Endodermal cell (in vitro differentiated cells): Measurements from ENCODE around the gene SETD9. TPM values are rescaled to one million over a fixed set of nuclear protein-coding genes. Genes with fewer than 3 reads are reported as not detected.

Experiments used
- DNase-seq: peaks from one replicate; pipeline ENCODE4 v3.0.0-alpha.2; 2017
- H3K27ac ChIP-seq: 2 replicates; pipeline ENCODE4 v1.5.1; 2013; ENCODE audit warnings: mild to moderate bottlenecking, low read depth, low read length, moderate library complexity
- H3K27me3 ChIP-seq: 2 replicates; pipeline ENCODE4 v1.6.1; 2013; ENCODE audit warnings: mild to moderate bottlenecking, low read length, moderate library complexity; ENCODE audit not compliant: insufficient read depth, control insufficient read depth, poor library complexity, severe bottlenecking
- H3K36me3 ChIP-seq: 2 replicates; pipeline ENCODE4 v1.7.0; 2013; ENCODE audit warnings: mild to moderate bottlenecking, low read length, moderate library complexity; ENCODE audit not compliant: control insufficient read depth, insufficient read depth
- H3K4me1 ChIP-seq: one replicate; pipeline ENCODE4 v1.7.0; 2013; ENCODE audit warnings: low read length; ENCODE audit not compliant: control insufficient read depth, insufficient read depth
- H3K4me3 ChIP-seq: 2 replicates; pipeline ENCODE4 v1.5.1; 2013; ENCODE audit warnings: mild to moderate bottlenecking, low read length, moderate library complexity
- H3K9ac ChIP-seq: 2 replicates; pipeline ENCODE4 v1.6.1; 2013; ENCODE audit warnings: mild to moderate bottlenecking, low read length, moderate library complexity; ENCODE audit not compliant: poor library complexity, severe bottlenecking; ENCODE audit errors: extremely low read depth
- H3K9me3 ChIP-seq: 2 replicates; pipeline ENCODE4 v1.6.1; 2013; ENCODE audit warnings: mild to moderate bottlenecking, low read length, moderate library complexity; ENCODE audit not compliant: control insufficient read depth
- H3K27ac Mint-ChIP-seq: 2 replicates; pipeline ENCODE4 v1.8.0; 2020; ENCODE audit warnings: mixed read lengths
- H3K27me3 Mint-ChIP-seq: 2 replicates; pipeline ENCODE4 v1.8.0; 2021; ENCODE audit warnings: mild to moderate bottlenecking, mixed read lengths; ENCODE audit not compliant: insufficient read depth
- H3K36me3 Mint-ChIP-seq: 2 replicates; pipeline ENCODE4 v1.8.0; 2020; ENCODE audit warnings: low read depth, mixed read lengths
- H3K4me1 Mint-ChIP-seq: 2 replicates; pipeline ENCODE4 v1.8.0; 2020; ENCODE audit warnings: mixed read lengths
- H3K4me3 Mint-ChIP-seq: 2 replicates; pipeline ENCODE4 v1.8.0; 2020; ENCODE audit warnings: mild to moderate bottlenecking, moderate library complexity, mixed read lengths
- H3K9me3 Mint-ChIP-seq: 2 replicates; pipeline ENCODE4 v1.8.0; 2020; ENCODE audit warnings: mild to moderate bottlenecking, mixed read lengths
- WGBS, 2 experiments: methylation state at CpG; one replicate each; pipeline versions ENCODE4 v1.1.5 to v1.1.7; 2013; ENCODE audit warnings: missing lambda C conversion rate in 2 of 2, mixed read lengths in 1 of 2; ENCODE audit not compliant: insufficient coverage in 1 of 2, insufficient read length in 1 of 2; 5-methylcytosine and 5-hydroxymethylcytosine counted together
- total RNA-seq, 2 donors: library from RNA; stranded (reverse); fragmentation: NEBNext Ultra II Directional in 1 of 2; extraction: Animal tissue kit (Norgen Biotek cat#: 25700) in 1 of 2; gene quantifications; 2 replicates in 1 of 2; 3 replicates in 1 of 2; pipeline ENCODE4 v1.2.1, GENCODE V29; 2021
- TF ChIP-seq, protein P1 (sequence below): fragments of 200-600 bp; sonication (generic); conservative IDR thresholded peaks from 2 replicates; pipeline ENCODE4 v1.5.0; 2021; ENCODE audit warnings: antibody characterized with exemption, mild to moderate bottlenecking

The SETD9 gene
- total RNA-seq, 2 donors from 2014 or later, result 5.0 to 14.9 TPM

DNA sequence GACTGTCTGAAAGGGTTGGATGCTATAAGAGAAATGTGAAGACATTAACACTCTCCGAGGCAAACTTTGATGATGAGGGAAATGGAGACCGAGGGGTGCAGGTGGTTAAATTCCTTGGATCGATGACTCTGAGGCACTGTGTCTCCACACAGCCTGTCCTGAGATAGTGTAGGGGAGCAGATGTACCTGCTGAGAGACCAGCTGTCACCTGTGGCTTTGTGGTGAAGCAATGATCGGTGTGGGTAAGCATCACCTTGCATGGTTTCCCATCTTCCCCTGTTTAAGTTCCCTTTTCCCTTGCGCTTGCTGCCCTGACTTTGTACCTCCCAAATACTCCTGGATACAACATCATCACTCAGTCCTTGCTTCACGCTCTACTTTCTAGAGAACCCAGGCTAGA lies 52.4 kb downstream of the SETD9 start:
- Mint-ChIP-seq H3K4me3 (no peak overlapping the region), H3K4me1 (peaks cover 13% of the 10 kb centered on the region), H3K27ac (no peak overlapping the region), H3K9me3 (no peaks in the 10 kb centered on the region), H3K36me3 (no peaks in the 10 kb centered on the region), H3K27me3 (peaks cover 14% of the 10 kb centered on the region)
- Histone ChIP-seq H3K27me3 (peaks cover 10% of the 10 kb centered on the region), H3K4me3 (no peak overlapping the region), H3K36me3 (no peaks in the 10 kb centered on the region), H3K9me3 (no peaks in the 10 kb centered on the region), H3K27ac (no peak overlapping the region), H3K9ac (no peak overlapping the region), H3K4me1 (peaks cover 4% of the 10 kb centered on the region)
- TF ChIP-seq, protein P1, sequence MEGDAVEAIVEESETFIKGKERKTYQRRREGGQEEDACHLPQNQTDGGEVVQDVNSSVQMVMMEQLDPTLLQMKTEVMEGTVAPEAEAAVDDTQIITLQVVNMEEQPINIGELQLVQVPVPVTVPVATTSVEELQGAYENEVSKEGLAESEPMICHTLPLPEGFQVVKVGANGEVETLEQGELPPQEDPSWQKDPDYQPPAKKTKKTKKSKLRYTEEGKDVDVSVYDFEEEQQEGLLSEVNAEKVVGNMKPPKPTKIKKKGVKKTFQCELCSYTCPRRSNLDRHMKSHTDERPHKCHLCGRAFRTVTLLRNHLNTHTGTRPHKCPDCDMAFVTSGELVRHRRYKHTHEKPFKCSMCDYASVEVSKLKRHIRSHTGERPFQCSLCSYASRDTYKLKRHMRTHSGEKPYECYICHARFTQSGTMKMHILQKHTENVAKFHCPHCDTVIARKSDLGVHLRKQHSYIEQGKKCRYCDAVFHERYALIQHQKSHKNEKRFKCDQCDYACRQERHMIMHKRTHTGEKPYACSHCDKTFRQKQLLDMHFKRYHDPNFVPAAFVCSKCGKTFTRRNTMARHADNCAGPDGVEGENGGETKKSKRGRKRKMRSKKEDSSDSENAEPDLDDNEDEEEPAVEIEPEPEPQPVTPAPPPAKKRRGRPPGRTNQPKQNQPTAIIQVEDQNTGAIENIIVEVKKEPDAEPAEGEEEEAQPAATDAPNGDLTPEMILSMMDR, result no peak
- WGBS, 2 experiments, result 92% methylated on average over 6 of the region's 6 CpGs
- DNase-seq, result no peak

DNA sequence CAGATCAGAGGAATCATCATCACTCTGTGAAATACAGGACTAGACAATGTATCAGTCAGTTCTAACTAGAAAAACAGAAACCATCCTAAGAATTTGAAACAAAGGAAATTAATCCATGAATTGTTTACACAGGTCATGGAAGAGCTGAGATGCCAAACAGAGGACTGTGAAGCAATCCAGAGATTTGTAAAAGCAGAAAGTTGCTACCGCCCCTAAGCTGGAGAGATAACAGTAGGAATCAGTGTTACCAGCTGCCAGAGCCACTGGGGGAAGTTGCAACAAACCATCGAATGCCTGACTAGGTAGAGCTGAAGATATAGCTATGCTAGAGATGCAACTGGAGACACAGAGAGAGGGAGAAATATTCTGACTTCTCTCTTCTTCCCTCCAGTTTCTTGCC lies 52.9 kb downstream of the SETD9 start:
- no peaks in the 10 kb centered on the region for H3K36me3 ChIP-seq
- H3K4me1 ChIP-seq, result peaks cover 4% of the 10 kb centered on the region
- no peak for DNase-seq
- no peaks in the 10 kb centered on the region for H3K9me3 ChIP-seq
- no peak overlapping the region for H3K4me3 ChIP-seq
- Mint-ChIP-seq H3K27ac (no peak overlapping the region), H3K9me3 (no peaks in the 10 kb centered on the region), H3K4me3 (no peak overlapping the region), H3K27me3 (peaks cover 14% of the 10 kb centered on the region), H3K4me1 (peaks cover 13% of the 10 kb centered on the region), H3K36me3 (no peaks in the 10 kb centered on the region)
- peaks cover 6% of the 10 kb centered on the region for H3K27me3 ChIP-seq
- no peak overlapping the region for H3K9ac ChIP-seq
- WGBS, 2 experiments, result 77 to 80% methylated on average over 2 of the region's 2 CpGs
- no peak overlapping the region for H3K27ac ChIP-seq
- TF ChIP-seq, protein P1, result no peak

DNA sequence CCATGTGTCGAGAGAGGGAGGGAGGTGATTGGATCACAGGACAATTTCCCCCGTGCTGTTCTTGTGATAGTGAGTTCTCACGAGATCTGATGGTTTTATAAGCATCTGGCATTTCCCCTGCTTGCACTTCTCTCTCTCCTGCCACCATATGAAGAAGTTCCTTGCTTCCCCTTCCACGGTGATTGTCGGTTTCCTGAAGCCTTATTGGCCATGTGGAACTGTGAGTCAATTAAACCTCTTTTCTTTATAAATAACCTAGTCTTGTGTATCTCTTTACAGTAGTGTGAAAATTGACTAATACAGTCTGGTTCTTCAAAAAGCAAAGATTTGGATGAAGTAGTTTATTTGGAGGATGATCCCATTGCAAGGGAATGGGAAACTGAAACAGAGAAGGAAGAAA lies 53.9 kb downstream of the SETD9 start:
- peaks cover 14% of the 10 kb centered on the region for H3K27me3 Mint-ChIP-seq
- H3K4me3 ChIP-seq, result no peak overlapping the region
- H3K4me3 Mint-ChIP-seq, result no peak overlapping the region
- no peaks in the 10 kb centered on the region for H3K9me3 Mint-ChIP-seq
- no peak overlapping the region for H3K27ac ChIP-seq
- H3K9me3 ChIP-seq, result no peaks in the 10 kb centered on the region
- no peaks in the 10 kb centered on the region for H3K36me3 ChIP-seq
- no peak for DNase-seq
- no peak overlapping the region for H3K27ac Mint-ChIP-seq
- H3K27me3 ChIP-seq, result no peaks in the 10 kb centered on the region
- H3K9ac ChIP-seq, result no peak overlapping the region
- H3K4me1 ChIP-seq, result peaks cover 4% of the 10 kb centered on the region
- TF ChIP-seq, protein P1, result no peak
- H3K4me1 Mint-ChIP-seq, result peaks cover 13% of the 10 kb centered on the region
- H3K36me3 Mint-ChIP-seq, result no peaks in the 10 kb centered on the region
- 90 to 93% methylated on average over 4 to 5 of the region's 5 CpGs for WGBS, 2 experiments
